Fibroblast of peridontal ligament (primary cell): ENCODE results near the gene NENF.

Experiments
- DNase-seq: peaks from one replicate; pipeline ENCODE4 v3.0.0-alpha.2; 2010; ENCODE audit errors: extremely low read depth

Gene NENF

DNA sequence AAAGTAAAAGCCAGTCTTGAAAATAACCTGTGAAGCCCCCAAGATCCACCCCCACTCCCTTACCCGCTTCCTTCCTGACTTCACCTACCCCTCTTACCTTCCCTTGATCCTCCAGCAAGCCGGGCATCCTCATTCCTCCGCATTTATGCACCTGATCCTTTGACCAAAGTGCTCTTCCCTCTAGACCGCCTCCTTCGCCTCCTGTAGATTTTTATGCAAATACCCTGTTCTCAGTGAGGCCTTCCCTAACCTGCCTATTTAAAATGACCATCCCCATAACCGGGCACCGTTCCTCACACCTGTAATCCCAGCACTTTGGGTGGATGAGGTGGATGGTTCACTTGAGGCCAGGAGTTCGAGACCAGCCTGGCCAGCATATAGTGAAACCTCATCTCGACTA is 1.1 kb upstream of the NENF start:
- no peak for DNase-seq

DNA sequence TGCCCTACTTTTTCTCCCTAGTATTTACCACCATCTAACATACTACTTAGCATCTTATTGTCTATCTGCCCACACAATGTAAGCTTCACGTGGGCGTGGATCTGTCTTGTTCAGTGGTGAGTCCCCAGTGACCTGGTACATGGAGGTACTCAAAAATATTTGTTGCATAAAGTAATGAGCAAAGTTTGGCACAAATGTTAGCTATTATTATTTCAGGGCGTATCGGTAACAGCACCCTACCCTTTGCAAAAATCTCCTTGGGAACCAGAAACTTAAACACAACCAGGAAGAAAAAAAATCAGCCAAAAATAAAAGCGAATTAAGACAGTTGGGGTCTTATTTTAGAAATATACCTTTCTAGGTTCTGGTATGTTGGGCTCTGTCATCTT is 454 bp upstream of the NENF start:
- DNase-seq, result no peak

DNA sequence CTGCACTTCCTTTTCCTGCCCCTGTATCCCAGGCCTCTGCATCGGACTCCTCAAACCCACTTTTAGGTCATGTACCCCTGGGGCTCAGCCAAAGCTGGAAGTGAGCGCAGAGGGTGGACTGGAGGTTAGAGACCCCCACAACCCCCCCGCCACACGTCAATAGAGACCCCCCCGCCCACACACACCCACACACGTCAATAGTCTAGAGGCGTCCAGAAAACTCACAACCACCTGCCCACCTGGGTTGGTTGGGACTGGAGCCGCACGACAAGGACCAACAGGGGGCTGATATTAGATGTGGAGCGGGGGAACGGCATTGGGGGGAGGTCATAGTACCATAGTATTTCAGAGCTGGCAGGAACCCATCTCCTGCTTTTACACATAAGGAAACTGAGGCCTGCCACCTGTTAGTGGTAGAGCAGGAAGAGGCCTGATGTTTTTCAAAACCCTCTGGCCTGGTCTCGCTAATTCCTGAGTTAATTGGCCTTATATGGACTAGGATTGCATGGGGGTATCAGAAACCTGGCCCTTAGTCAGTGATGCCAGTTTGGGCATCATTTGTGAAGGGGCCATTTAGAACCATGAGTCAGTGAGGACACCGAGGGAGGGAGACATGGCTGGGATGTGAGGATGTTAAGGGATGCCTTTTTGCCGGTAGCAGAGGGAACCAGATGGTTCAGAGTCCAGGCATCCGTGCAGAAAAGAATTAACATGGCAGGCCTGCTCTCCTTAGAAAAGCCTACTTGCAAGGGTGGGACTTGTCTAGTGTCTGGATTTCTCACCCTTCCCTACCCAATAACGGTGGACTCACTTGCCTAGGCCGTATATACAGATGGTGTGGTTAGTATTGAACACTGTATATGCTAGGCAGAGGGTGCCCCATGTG is 1.1 kb downstream of the NENF start:
- no peak for DNase-seq

DNA sequence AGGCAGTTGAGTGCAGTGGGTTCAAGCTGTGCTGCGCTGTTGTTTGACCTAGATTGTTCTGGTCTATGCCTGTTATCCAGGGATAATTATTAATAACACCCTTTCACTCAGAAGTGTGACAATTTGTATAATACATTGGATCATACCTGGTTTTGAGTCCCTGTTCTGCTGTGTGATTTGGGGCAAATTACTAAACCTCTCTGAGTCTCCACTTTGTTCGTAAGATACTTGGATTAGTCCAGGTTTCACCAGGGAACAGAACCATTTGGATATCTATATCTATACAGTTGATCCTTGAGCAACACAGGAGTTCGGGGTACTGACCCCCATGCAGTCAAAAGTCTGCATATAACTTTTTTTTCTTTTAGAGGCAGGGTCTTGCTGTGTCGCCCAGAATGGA is 2.3 kb downstream of the NENF start:
- no peak for DNase-seq

DNA sequence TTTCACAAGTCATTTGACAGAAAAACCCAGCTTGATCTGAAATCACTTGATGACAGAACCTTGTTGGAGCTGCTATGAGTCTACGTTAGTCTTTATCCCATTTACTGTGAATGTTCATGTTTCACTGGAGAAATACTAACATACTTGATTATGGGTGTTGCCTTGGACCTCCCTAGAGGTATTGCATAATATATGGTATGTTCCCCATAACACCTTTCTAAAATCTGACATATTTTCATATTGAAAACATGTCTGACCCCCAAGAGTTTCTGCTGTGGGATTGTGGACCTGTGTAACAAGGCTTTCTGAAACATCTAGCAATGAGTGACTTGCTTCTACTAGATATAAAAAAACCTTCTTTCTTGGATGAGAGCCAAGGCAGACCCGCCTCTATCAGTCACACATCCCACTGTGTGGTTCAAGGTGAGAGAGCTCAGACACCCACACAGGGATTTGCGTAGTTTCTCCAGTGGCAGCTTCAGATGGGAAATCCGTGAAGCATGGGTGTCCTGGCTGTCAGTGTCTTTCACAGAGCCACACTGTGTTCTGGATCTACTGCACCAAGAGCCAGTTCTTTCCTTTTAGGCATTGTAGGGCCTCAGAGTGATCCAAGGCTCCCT is 4.6 kb downstream of the NENF start:
- no peak for DNase-seq

DNA sequence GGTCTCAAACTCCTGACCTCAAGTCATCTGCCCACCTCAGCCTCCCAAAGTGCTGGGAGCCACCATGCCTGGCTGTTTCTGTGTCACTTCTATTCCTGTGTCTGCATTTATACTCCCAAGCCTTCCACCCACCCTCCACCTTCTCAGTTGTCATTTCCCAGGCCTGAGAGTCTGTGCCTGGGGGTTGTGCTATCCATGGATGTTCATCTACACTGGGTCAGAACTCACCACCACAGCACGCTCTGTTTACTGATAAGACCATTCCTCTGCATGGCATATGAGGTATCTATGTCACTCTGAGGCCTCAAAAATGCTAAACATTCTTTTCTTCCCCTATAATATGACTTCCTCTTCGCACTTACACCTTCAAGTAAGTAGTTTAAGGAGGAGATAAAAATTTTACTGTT is 6.1 kb downstream of the NENF start:
- no peak for DNase-seq

DNA sequence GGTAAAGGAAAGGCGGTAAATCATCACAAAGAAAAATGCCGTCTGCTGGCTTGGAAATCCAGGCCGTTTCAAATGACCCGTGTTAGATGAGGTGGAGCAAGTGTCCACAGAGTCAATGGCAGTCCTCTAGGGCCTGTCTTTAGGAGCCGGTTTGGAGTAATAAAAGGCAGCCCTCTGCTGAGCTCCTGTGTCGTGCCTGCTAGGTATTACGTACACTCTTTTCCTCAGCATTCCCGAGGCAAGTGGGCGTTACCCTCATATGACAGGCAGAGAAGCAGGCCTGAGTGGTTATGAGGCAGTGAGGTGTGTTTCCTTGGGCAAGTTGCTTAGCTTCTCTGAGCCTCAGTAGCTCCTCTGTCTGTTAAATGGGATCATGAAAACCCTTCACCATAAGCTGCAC is 7.7 kb downstream of the NENF start:
- DNase-seq, result no peak

DNA sequence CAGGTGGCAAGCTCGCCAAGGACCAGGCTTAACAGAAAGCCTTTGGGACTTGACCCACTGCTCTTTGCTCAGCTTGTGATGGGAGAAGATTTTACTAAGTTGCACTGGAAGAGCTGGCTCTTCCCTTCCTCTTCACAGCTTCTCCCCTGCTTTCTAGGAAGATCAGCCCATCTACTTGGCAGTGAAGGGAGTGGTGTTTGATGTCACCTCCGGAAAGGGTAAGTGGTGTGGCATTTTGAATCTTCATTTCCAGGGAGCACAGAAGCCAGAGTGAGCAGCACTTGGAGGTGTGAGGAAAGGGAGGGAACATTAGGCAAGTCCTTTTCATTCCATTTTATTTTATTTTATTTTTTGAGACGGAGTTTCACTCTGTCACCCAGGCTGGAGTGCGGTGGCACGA is 9.7 kb downstream of the NENF start:
- DNase-seq, result no peak

DNA sequence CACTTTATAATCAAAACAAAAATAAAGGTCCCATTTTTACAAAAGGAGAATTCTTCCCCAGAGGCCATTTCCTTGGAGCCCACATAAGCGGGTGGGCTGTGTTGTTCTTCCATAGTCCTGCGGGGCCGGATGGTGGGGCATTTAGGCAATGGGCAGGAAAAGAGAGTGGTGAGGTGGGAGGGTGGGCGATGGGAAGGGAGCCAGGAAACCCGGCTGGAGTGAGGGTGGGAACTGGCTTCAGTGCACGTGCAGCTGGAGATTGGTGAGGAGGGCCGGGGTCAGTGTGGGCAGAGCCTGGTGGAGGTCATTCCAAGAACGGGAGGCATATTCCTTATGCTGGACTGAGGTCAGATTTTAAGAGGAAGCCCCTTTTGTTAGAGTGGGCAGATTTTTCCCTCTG is 13.6 kb downstream of the NENF start:
- DNase-seq, result no peak

DNA sequence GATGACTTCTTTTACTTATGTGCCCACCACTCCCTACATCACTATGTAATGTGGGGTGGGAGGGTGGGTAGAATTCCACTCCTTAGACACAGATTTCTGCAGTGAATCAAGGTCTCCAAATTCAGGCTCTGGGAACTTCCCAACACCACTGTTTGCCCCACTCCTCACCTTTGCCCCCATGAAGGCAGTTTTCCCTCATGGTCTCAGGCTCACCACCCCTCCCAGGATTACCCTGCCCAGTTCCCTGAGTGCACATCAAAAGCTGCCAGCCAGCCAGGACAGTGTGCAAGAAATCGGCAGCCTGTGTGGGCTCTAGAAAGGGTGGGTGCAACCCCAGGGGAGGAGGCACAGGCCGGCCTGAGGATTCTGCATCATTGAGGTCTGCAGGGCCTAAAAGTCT is 14.8 kb downstream of the NENF start:
- no peak for DNase-seq

DNA sequence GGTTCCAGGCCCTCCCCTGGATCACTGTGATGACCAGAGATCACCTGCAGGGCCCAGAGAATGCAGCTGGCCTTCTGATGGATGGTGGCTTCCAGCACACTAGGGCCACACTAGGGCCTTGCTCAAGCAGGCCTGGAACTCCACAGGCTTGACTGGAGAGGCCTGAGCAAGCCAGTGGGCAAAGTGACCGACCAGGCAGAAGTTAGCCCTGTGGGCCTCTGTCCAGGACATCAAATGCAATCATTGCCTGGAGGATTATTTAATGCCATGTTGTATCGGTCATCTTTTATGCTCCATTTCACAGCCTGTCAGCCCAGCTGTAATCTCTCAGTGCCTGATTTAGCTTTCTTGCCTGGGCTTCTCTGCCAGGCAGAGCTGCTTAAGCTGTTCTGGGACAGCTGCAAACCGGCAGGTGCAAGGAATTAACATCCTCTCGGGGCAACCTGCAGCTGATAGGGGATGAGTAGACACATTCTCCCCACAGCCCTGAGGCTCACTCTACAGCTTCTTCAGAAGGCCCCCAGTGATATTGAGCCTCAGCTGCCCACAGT is 17.7 kb downstream of the NENF start:
- peak; percentile 61 for DNase-seq

DNA sequence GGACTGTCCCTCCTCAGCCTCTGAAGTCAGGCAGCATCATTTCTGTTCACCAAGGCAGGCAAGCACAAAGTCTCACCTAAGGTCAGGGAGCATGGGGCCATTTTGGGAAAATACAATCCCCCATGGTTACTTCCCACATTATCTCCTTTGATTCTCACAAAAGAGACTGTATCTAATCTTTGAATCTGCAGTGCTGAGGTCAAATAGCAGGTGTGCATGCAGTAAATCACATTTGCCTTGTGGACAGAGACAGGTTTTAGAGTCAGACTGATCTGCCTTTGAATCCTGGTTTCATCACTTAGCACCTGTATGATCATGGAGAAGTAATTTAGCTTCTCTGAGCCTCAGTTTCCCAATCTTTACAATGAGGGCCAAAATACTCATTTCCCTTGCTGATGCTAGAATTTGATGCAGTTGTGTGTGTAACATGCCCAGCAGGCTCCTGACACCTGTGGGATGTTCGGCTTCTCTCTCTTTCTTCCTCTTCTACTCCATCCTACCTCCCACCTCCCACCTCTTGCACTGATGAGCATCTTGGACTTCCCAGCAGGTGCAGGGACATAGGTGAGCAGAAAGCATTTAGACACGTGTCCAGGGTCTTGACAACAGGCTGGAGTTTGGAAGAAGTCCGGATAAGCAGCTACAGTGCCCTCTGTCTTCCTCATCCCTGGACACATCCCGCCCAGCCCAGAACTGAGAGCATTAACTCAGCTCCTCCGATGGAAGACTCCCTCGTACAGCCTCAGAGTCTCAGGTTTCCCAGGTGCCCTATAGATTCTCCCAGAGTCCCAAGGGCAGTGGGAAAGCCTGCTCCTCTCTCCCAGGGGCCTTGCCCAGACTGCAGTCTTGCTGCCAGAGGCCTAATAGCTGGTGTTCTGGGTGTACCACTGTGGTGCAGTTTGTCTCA is 18.9 kb downstream of the NENF start:
- no peak for DNase-seq

DNA sequence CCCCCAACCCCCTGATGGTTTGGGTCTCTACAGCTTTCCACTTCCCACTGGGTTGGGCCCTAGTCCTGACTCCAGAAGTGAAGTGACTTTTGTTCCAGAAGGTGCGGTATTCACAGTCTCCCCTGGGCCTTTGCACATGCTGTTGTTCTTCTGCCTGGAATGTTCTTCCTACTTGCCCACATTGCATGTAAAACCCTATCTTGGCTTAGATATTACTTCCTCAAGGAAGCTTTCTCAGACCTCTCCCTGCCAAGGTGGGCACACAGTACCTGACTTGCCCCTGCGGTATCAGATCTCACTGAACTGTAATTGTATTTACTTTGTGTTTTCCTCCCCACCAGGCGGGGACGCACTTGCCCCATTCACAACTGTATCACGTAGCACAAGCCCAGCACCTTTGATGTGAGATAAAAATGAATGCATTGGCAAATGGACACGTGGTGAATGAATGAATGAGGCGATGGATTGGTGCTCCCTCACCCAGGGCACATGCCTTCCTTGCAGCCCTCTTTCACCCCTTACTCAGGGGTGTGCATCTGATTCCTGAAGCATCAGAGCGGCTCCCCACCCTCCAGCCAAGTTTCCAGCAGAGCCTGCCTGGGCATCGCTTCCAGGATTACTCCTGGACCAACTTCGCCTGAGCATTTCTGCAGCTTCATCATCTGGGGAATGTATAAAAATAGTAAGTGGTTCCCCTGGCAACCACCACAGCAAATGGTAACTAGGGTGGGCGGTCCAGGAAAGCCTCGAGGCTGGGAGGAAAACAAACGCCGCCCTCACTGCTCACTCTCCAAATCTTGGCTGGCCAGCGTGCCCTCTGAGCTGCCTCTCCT is 19.8 kb downstream of the NENF start:
- peak; percentile 93 for DNase-seq

DNA sequence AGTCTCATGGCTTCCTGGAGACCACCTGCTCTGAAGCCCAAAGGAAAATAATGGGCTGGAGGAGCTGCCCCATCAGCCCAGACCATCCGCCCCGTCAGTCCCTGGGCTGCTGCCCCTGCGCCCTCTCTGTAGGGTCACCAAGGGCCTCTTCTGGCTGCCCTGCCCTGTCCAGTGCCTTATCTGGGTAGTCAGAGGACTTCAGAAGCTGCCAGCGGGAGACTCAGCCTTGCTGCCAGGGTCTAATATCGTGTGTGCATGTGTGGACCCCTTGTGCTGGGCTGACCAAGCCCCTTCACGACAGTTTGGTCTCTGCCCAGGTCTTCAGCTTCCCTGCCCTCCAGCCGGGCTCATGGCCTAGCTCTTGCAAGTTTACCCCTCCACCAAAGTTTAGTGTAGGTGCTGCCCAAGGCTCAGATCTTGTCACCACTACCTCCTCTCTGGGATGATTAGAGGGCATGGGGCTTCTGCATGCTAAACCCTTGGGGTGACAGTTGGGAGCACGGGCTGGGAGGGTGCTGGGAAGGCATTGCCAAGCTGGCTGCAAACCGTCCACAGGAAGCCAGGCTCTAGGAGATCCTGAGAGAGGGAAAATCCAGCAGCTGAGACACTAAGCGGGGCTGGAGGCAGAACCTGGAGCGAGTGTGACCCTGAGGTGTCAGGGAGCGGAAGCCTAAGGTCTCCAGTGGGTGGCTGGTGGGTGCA is 20.6 kb downstream of the NENF start:
- DNase-seq, result no peak

DNA sequence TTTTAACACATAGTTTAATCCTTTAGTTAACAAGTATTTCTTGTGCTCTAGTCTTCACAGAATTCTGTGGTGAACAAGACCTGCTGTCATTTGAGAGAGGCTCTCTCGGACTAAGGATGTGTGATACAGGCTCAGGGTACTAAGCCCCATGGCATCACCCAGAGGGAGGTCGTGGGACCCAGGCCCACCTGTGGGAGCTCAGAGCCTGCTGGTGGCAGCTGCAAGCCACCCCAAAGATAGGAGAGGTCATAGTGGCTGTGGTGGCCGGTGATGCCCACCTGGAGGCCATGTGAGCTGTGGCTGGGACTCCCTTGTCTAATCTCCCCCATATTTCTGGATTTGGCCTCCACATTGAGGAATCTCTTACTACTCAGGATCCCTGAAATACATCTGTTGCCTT is 22.0 kb downstream of the NENF start:
- no peak for DNase-seq

DNA sequence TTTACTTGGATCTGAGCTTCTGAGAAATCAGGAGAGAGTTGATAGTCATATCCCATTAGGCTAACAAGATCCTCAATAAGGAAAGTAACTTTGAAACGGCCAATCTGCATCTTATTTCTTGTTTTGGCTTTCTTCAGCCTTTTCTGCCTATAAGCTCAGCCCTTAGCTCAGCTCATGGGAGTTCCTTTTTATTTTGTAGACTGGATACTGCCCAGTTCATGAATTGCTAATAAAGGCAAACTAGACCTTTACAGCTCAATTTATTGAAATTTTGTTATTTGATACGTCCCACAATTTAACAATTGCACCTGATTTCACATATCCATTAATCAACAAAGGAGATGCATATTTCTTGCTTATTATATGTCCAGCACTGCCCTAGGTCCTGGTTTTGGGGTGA is 22.7 kb downstream of the NENF start:
- no peak for DNase-seq

DNA sequence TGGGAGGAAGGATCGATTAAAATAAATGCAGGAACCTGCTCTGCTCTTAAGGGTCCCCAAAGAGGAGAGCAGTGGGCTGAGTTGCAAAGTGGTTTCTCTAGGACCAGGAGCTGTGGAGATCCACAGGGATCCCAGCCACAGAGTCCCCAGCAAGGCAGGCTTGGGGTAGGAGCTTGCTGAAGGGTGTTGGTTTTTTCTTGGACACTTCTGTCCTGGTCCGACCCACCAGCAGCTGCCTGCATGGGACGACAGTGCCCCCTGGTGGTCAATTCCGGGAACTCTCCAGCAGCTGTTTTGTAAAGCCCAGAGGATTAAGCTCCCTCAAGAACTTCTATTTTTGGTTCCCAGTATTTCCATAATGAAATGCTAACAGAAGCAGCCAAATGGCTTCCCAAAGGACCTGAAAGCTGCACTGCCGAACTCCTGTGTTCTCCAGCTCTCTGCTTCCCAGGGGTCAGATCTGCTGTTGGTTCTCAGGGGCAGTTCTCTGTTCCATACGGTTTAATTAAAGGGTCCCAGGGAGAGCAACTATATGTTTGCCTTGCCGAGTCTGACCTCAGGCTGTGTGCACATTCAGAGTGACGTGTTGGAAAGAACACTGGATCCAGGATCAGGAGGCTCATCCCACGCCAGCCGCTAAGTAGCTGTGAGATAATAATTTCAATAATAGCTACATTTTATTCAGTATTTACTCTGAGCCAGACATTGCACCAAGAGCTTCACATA is 23.2 kb downstream of the NENF start:
- peak; percentile 94 for DNase-seq

DNA sequence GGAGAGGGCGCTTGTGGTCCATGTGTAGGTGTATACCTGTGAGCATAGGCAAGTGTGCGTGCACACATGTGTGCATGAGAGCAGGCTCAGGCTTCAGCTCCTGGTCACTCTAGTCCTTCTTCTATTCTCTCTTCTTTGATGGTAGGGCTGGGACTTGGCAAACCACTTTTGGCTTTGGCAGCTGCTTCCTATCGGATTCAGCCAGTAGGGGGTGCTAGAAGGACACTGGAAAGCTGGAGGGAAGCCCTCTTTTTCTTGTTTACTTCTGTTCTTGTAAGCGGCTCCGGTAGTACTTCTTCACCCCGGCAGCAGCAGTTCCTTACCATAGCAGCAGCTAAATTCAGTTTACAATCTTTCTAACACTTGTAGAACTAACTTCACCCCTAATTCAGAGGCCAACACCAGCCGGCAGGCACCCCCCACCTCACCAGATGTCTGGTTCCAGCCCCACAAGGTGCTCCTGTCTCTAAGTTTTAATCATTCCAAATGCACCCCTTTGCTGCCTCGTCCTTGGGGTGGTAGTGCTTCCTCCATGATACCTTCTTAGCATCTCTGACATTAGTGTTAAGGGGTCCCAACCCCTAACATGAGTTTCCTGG is 25.1 kb downstream of the NENF start:
- peak; percentile 56 for DNase-seq

DNA sequence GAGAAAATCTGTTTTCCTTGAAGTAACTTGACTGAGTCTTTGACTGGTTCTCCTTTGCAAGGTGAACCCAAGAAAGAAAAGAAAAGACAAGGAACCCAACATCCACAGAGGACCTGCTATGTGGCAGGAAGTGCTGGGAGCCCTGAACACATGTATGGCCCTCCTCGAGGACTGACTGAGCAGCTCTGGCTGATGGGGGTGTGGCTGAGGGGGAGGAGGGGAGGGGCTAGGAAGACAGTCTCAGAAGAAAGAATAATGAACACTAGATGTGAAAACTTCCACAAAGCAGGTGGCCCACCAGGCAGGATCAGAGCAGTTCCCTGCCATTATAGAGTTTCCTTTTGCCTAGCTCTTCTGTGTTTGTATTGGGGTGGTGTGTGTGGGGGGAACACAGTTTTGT is 26.1 kb downstream of the NENF start:
- DNase-seq, result no peak

DNA sequence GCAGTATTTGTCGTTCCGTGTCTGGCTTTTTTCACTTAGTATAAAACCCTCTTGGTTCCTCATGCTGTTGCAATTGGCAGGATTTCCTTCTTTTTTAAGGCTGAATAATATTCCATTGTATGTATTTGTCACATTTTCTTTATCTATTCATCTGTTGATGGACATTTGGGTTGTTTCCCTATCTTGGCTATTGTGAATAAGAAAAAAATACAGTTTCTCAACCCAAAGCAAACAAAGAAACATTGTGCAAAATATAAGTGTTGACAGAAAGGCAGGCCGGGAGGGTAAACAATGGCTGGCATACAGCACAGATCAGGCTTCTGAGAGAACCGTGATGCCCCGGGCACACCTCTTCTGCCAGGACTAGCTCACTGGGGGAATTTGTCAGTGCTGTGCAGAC is 26.9 kb downstream of the NENF start:
- no peak for DNase-seq
